GM06990 (cell line): Measurements from ENCODE around the gene COL25A1.

Experiments used
- DNase-seq: peaks from one replicate; pipeline ENCODE4 v3.0.0-alpha.2; 2011; ENCODE audit not compliant: insufficient read length; ENCODE audit errors: extremely low read depth
- H3K27me3 ChIP-seq: replicated peaks from 2 replicates; pipeline ENCODE4 v1.6.0; 2011; ENCODE audit warnings: low read length; ENCODE audit not compliant: control insufficient read depth, insufficient read depth
- H3K36me3 ChIP-seq: 2 replicates; pipeline ENCODE4 v1.5.1; 2011; ENCODE audit warnings: low read length; ENCODE audit not compliant: control insufficient read depth, insufficient read depth
- H3K4me3 ChIP-seq: replicated peaks from 2 replicates; pipeline ENCODE4 v1.5.1; 2011; ENCODE audit warnings: low read depth, mild to moderate bottlenecking, control low read depth, low read length
- TF ChIP-seq, protein P1 (sequence below): IDR thresholded peaks from 2 replicates; pipeline ENCODE4 v1.5.1; 2011; ENCODE audit warnings: low read length, control low read depth, mild to moderate bottlenecking, inconsistent platforms; ENCODE audit not compliant: insufficient read depth, poor library complexity, severe bottlenecking

The COL25A1 gene

DNA sequence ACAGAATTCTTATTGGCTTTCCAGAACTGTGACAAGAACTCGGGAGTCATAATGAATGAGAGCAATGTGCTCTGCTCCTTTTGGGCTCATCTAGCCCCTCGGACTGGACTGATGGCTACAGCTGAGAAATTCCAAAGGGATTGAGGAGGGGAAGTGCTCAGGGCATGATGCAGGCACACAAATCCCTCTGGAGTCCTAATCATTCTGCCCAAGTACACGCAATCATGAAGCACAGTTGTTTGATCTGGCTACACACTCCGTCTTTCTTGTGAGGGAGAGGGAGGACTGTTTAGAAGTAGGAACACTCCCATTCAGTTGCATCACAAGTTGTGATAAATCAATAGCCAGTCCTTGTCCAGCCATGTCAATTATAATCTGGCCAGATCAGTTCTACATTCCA is 237.5 kb downstream of the COL25A1 start:
- TF ChIP-seq, protein P1, sequence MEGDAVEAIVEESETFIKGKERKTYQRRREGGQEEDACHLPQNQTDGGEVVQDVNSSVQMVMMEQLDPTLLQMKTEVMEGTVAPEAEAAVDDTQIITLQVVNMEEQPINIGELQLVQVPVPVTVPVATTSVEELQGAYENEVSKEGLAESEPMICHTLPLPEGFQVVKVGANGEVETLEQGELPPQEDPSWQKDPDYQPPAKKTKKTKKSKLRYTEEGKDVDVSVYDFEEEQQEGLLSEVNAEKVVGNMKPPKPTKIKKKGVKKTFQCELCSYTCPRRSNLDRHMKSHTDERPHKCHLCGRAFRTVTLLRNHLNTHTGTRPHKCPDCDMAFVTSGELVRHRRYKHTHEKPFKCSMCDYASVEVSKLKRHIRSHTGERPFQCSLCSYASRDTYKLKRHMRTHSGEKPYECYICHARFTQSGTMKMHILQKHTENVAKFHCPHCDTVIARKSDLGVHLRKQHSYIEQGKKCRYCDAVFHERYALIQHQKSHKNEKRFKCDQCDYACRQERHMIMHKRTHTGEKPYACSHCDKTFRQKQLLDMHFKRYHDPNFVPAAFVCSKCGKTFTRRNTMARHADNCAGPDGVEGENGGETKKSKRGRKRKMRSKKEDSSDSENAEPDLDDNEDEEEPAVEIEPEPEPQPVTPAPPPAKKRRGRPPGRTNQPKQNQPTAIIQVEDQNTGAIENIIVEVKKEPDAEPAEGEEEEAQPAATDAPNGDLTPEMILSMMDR = no peak
- H3K36me3 ChIP-seq = no peaks in the 10 kb centered on the region
- H3K27me3 ChIP-seq = no peaks in the 10 kb centered on the region; the same call in 1 of the 2 replicates
- H3K4me3 ChIP-seq = no peak overlapping the region
- no peak for DNase-seq

DNA sequence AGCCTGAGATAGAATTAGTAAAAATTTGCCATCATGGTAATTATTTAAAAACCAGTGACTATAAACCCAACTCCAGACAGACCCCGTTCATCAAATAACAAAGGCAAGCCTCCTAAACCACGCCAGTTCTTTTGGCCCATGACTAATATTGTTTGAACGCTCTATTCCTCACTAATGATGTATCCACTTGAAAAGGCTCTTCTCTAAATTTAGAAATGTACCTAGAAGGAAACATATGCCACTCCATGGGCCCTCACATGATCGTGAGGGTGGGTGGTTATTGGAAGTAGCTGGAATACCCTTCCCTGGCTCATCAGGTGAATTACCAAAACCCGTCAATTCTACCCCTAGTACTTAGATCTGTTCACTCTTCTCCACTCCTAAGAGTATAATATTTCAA is 249.2 kb downstream of the COL25A1 start:
- Histone ChIP-seq H3K27me3 (no peaks in the 10 kb centered on the region), H3K4me3 (no peak overlapping the region), H3K36me3 (no peaks in the 10 kb centered on the region)
- no peak for DNase-seq
- TF ChIP-seq, protein P1 = no peak

DNA sequence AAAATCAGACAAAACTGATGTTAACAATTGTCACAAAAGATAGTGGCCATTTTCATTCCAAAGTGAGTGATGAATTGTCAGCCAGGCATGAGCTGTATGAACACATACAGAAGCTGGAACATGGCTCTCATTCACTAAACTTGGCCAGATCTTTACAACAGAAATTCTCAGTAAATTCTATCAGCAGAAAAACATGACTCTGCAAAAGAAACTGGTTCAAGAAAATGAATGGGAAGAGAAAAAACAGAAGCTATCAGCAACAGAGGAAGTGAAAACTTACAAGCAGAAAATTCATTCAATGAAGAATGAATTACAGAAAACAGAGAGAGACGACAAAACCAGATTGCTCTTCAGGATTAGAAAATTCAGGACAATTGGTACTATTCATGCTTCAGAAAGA is 249.6 kb downstream of the COL25A1 start:
- Histone ChIP-seq H3K36me3 (no peaks in the 10 kb centered on the region), H3K27me3 (no peaks in the 10 kb centered on the region), H3K4me3 (no peak overlapping the region)
- TF ChIP-seq, protein P1 = no peak
- no peak for DNase-seq

DNA sequence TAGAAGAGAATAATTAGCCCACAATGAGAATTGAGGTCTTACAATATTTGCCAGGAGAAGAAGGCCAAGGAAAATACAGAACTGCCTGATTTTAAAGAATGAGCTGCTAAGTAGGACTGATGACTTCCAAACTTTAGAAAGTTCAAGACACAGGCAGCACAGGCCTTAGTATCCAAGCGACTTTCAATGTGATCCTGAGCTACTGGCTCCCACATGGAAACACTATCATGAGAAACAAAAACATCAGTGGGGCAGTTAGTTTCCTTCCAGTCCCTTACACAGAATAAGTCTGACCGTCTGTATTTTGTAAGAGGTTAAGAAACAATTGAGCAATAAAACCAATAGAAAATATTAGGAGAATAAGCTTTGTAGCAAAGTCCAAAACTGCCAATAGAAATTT is 251.4 kb downstream of the COL25A1 start:
- DNase-seq = no peak
- TF ChIP-seq, protein P1 = no peak
- no peaks in the 10 kb centered on the region for H3K36me3 ChIP-seq
- H3K27me3 ChIP-seq = no peaks in the 10 kb centered on the region
- H3K4me3 ChIP-seq = no peak overlapping the region

DNA sequence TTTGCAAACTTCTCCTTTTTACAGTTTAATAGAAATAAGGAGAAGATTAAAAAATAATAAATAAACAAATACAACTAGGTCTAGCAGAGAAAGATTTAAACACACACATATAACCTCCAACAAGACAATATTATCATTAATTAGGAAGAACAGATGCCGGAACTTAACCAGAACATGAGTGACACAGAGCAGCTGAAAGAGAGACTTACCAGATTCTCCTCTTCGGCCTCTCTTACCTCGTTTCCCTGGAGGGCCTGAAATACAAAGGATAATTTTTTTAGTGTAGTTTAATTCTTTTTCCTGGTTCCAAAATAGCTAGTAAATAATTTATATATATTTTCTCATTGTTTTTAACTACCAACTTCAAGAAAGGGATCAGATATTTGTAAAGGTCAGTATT is 252.5 kb downstream of the COL25A1 start:
- H3K36me3 ChIP-seq = no peaks in the 10 kb centered on the region
- TF ChIP-seq, protein P1 = no peak
- H3K4me3 ChIP-seq = no peak overlapping the region
- no peak for DNase-seq
- no peaks in the 10 kb centered on the region for H3K27me3 ChIP-seq
